ENCODE data around the gene PADI4.

The PADI4 gene

GRCh38 chr1:17307946-17308345 is at the start of gene PADI4:
Gene PADI4, plus strand, starts transcription at chr1:17308197. Its CDS starts 26 bp downstream, at chr1:17308223.
- no peak for DNase-seq

- no peak for DNase-seq
These were observed 49.3 kb upstream of the PADI4 start for GRCh38 chr1:17258758-17259130.

GRCh38 chr1:17259233-17259873 is 48.6 kb upstream of the PADI4 start:
- no peak for DNase-seq

- no peak for DNase-seq
These were observed 47.7 kb upstream of the PADI4 start for GRCh38 chr1:17260264-17260663.

GRCh38 chr1:17260738-17261137 is 47.3 kb upstream of the PADI4 start:
- DNase-seq = no peak

- DNase-seq = no peak
These were observed 44.1 kb upstream of the PADI4 start for GRCh38 chr1:17263936-17264335.

- DNase-seq = no peak
These were observed 43.5 kb upstream of the PADI4 start for GRCh38 chr1:17264470-17264869.

GRCh38 chr1:17265162-17265561 is 42.8 kb upstream of the PADI4 start:
- no peak for DNase-seq

- no peak for DNase-seq
These were observed 42.0 kb upstream of the PADI4 start for GRCh38 chr1:17265950-17266349.

GRCh38 chr1:17270891-17271765 is 36.9 kb upstream of the PADI4 start:
- no peak for DNase-seq

- no peak for DNase-seq
These were observed 35.9 kb upstream of the PADI4 start for GRCh38 chr1:17272066-17272465.

- no peak for DNase-seq
These were observed 35.4 kb upstream of the PADI4 start for GRCh38 chr1:17272646-17273045.

- no peak for DNase-seq
These were observed 34.9 kb upstream of the PADI4 start for GRCh38 chr1:17273096-17273495.

- DNase-seq = no peak
These were observed 33.5 kb upstream of the PADI4 start for GRCh38 chr1:17274186-17275170.

GRCh38 chr1:17276568-17276967 is 31.4 kb upstream of the PADI4 start:
- no peak for DNase-seq

- DNase-seq = no peak
These were observed 30.4 kb upstream of the PADI4 start for GRCh38 chr1:17277511-17278159.

- no peak for DNase-seq
These were observed 28.8 kb upstream of the PADI4 start for GRCh38 chr1:17278996-17279830.

GRCh38 chr1:17280436-17280835 is 27.6 kb upstream of the PADI4 start:
- no peak for DNase-seq

- no peak for DNase-seq
These were observed 27.1 kb upstream of the PADI4 start for GRCh38 chr1:17280894-17281293.

GRCh38 chr1:17281775-17282181 is 26.2 kb upstream of the PADI4 start:
- DNase-seq = peak; percentile 4

GRCh38 chr1:17282836-17283235 is 25.2 kb upstream of the PADI4 start:
- DNase-seq = no peak

GRCh38 chr1:17286646-17287045 is 21.4 kb upstream of the PADI4 start:
- DNase-seq = no peak

Data from CD4-positive, alpha-beta T cell treated with Interleukin-4 for 4 hours (primary cell).